Naive thymus-derived CD4-positive, alpha-beta T cell (primary cell): Measurements from ENCODE around the gene NTM. TPM values are rescaled to one million over a fixed set of nuclear protein-coding genes. Genes with fewer than 3 reads are reported as not detected.
"Not testable (repeated sequence)": the region's sequence is repeated elsewhere in the genome, so short reads cannot be mapped to it uniquely, and the experiment has no call there.

Source experiments
- ATAC-seq: fragments of 150-1000 bp; cut with Tn5 transposase; 2 replicates; pipeline ENCODE4 v1.10.0; 2021; ENCODE audit warnings: mild to moderate bottlenecking, moderate library complexity
- CTCF ChIA-PET: fragments of 350-600 bp; sonication (Branson Sonifier 250); formaldehyde crosslinking; loops from one replicate; lab custom pipeline; 2021; ENCODE audit warnings: antibody characterized with exemption; lab: Charles Lee
- POLR2A ChIA-PET: fragments of 350-600 bp; sonication (Branson Sonifier 250); formaldehyde crosslinking; loops from one replicate; lab custom pipeline; 2021; ENCODE audit warnings: antibody characterized with exemption, inconsistent platforms; lab: Charles Lee
- DNase-seq, 9 donors: peaks; one replicate each; pipeline versions ENCODE4 v3.0.0 to v3.0.0-alpha.2; 2020 to 2022; ENCODE audit warnings: mixed read lengths in 1 of 9
- H3K27ac ChIP-seq: one replicate; pipeline ENCODE4 v1.7.0; 2013; ENCODE audit warnings: mild to moderate bottlenecking, low read depth, low read length, moderate library complexity
- H3K27me3 ChIP-seq, 2 donors: one replicate each; pipeline ENCODE4 v1.7.0; 2013; ENCODE audit warnings: low read length in 2 of 2, mild to moderate bottlenecking in 2 of 2, moderate library complexity in 2 of 2; ENCODE audit not compliant: control insufficient read depth in 2 of 2, insufficient read depth in 2 of 2
- H3K36me3 ChIP-seq, 3 experiments: 1 replicate in 2 of 3; 2 replicates in 1 of 3; pipeline ENCODE4 v1.7.0; 2013; ENCODE audit warnings: low read length in 3 of 3, mild to moderate bottlenecking in 3 of 3, moderate library complexity in 1 of 3; ENCODE audit not compliant: insufficient read depth in 3 of 3, control insufficient read depth in 2 of 3
- H3K4me1 ChIP-seq, 2 donors: one replicate each; pipeline ENCODE4 v1.7.0; 2013; ENCODE audit warnings: low read length in 2 of 2, mild to moderate bottlenecking in 2 of 2, moderate library complexity in 1 of 2; ENCODE audit not compliant: control insufficient read depth in 2 of 2, insufficient read depth in 2 of 2
- H3K4me3 ChIP-seq: 2 replicates; pipeline ENCODE4 v1.7.0; 2013; ENCODE audit warnings: mild to moderate bottlenecking, low read length
- H3K9me3 ChIP-seq, 3 experiments: 1 replicate in 2 of 3; 2 replicates in 1 of 3; pipeline ENCODE4 v1.7.0; 2013; ENCODE audit warnings: low read length in 3 of 3; ENCODE audit not compliant: control insufficient read depth in 2 of 3
- H3K27ac Mint-ChIP-seq, 9 donors: one replicate each; pipeline ENCODE4 v1.8.0; 2020 to 2022; ENCODE audit warnings: mixed read lengths in 9 of 9, mild to moderate bottlenecking in 8 of 9, moderate library complexity in 5 of 9, inconsistent platforms in 2 of 9
- H3K27me3 Mint-ChIP-seq, 5 donors: one replicate each; pipeline ENCODE4 v1.8.0; 2021 to 2022; ENCODE audit warnings: mixed read lengths in 5 of 5, mild to moderate bottlenecking in 1 of 5
- H3K36me3 Mint-ChIP-seq, 5 donors: one replicate each; pipeline ENCODE4 v1.8.0; 2020 to 2022; ENCODE audit warnings: mixed read lengths in 5 of 5, mild to moderate bottlenecking in 3 of 5, inconsistent platforms in 1 of 5
- H3K4me1 Mint-ChIP-seq, 7 donors: one replicate each; pipeline ENCODE4 v1.8.0; 2020 to 2022; ENCODE audit warnings: mixed read lengths in 7 of 7, mild to moderate bottlenecking in 3 of 7, inconsistent platforms in 1 of 7
- H3K4me3 Mint-ChIP-seq, 10 donors: one replicate each; pipeline ENCODE4 v1.8.0; 2020 to 2022; ENCODE audit warnings: mild to moderate bottlenecking in 10 of 10, mixed read lengths in 10 of 10, moderate library complexity in 6 of 10, inconsistent platforms in 2 of 10
- H3K9me3 Mint-ChIP-seq, 11 donors: one replicate each; pipeline ENCODE4 v1.8.0; 2020 to 2022; ENCODE audit warnings: mixed read lengths in 11 of 11, mild to moderate bottlenecking in 4 of 11, inconsistent platforms in 1 of 11, moderate library complexity in 1 of 11
- intact Hi-C, 2 donors: fragments of 100-400 bp; cut with micrococcal nuclease; formaldehyde crosslinking; loops; one replicate each; pipeline ENCODE4 v1.15.1; 2023
- polyA plus RNA-seq, 2 donors: library from polyadenylated mRNA; unstranded; fragments of 300-500 nt; fragmentation: Illumina TruSeq; gene quantifications; one replicate each; pipeline ENCODE4 v1.2.3, GENCODE V29; 2021
- total RNA-seq, 6 experiments: library from RNA in 5 of 6; stranded (reverse) in 5 of 6; gene quantifications; 1 replicate in 5 of 6; 2 replicates in 1 of 6; pipeline ENCODE4 v1.2.3 and lab custom pipeline; 2021 to 2026

The NTM gene
- total and polyA plus RNA-seq, 7 experiments from 2014 or later = not detected

- ATAC-seq = no peak
- no peaks in the 10 kb centered on the region for H3K36me3 ChIP-seq
- Mint-ChIP-seq H3K9me3 (peaks cover 0 to 2% (median 0%) of the 10 kb centered on the region in 11 donors), H3K4me3 (no peak overlapping the region), H3K27ac (no peak overlapping the region), H3K27me3 (peaks cover 0 to 21% (median 10%) of the 10 kb centered on the region in 5 donors), H3K36me3 (no peaks in the 10 kb centered on the region), H3K4me1 (no peaks in the 10 kb centered on the region)
- ChIA-PET POLR2A (no interaction called here), CTCF (no interaction called here)
- intact Hi-C loops = no loop called here
- no peak for DNase-seq
- H3K4me1 ChIP-seq = no peaks in the 10 kb centered on the region
- H3K27ac ChIP-seq = no peak overlapping the region
- H3K9me3 ChIP-seq = no peaks in the 10 kb centered on the region
- H3K4me3 ChIP-seq = no peak overlapping the region
- no peaks in the 10 kb centered on the region for H3K27me3 ChIP-seq
Observed at GRCh38 chr11:131678658-131679340, 308.4 kb downstream of the NTM start.

- ATAC-seq = peak; percentile 31
- H3K36me3 Mint-ChIP-seq, H3K27ac Mint-ChIP-seq, H3K4me1 Mint-ChIP-seq, H3K27me3 ChIP-seq, H3K4me3 Mint-ChIP-seq, CTCF ChIA-PET, DNase-seq, intact Hi-C loops, H3K36me3 ChIP-seq, H3K9me3 ChIP-seq, H3K4me3 ChIP-seq, POLR2A ChIA-PET, H3K9me3 Mint-ChIP-seq, H3K27ac ChIP-seq, H3K4me1 ChIP-seq: not testable (repeated sequence)
- H3K27me3 Mint-ChIP-seq = peaks cover 0 to 32% (median 14%) of the 10 kb centered on the region in 5 donors
Observed at GRCh38 chr11:131680448-131680847, 310.0 kb downstream of the NTM start.

- Mint-ChIP-seq H3K36me3 (no peaks in the 10 kb centered on the region), H3K4me1 (no peaks in the 10 kb centered on the region), H3K9me3 (peaks cover 0 to 2% (median 0%) of the 10 kb centered on the region in 11 donors), H3K27ac (no peak overlapping the region), H3K27me3 (peaks cover 0 to 29% (median 22%) of the 10 kb centered on the region in 5 donors), H3K4me3 (no peak overlapping the region)
- Histone ChIP-seq H3K27me3 (no peaks in the 10 kb centered on the region), H3K4me3 (no peak overlapping the region), H3K9me3 (no peaks in the 10 kb centered on the region), H3K27ac (no peak overlapping the region), H3K36me3 (no peaks in the 10 kb centered on the region), H3K4me1 (no peaks in the 10 kb centered on the region)
- intact Hi-C loops = no loop called here
- no peak for ATAC-seq
- no peak for DNase-seq
- POLR2A ChIA-PET = no interaction called here
- CTCF ChIA-PET = no interaction called here
Observed at GRCh38 chr11:131681920-131682319, 311.5 kb downstream of the NTM start.

- Histone ChIP-seq H3K36me3 (no peaks in the 10 kb centered on the region), H3K4me1 (no peaks in the 10 kb centered on the region), H3K9me3 (no peaks in the 10 kb centered on the region), H3K4me3 (no peak overlapping the region), H3K27ac (no peak overlapping the region), H3K27me3 (no peaks in the 10 kb centered on the region)
- ChIA-PET CTCF (no interaction called here), POLR2A (no interaction called here)
- no peaks in the 10 kb centered on the region for H3K4me1 Mint-ChIP-seq
- no peak for DNase-seq
- intact Hi-C loops = no loop called here
- ATAC-seq = no peak
- peaks cover 0 to 23% (median 22%) of the 10 kb centered on the region in 5 donors for H3K27me3 Mint-ChIP-seq
- H3K36me3 Mint-ChIP-seq = no peaks in the 10 kb centered on the region
- no peak overlapping the region for H3K27ac Mint-ChIP-seq
- H3K4me3 Mint-ChIP-seq = no peak overlapping the region
- peaks cover 0 to 2% (median 0%) of the 10 kb centered on the region in 11 donors for H3K9me3 Mint-ChIP-seq
Observed at GRCh38 chr11:131682373-131683015, 312.1 kb downstream of the NTM start.

- POLR2A ChIA-PET = no interaction called here
- H3K27me3 ChIP-seq = no peaks in the 10 kb centered on the region
- no peaks in the 10 kb centered on the region for H3K4me1 ChIP-seq
- ATAC-seq (no peak), DNase-seq (no peak)
- H3K36me3 ChIP-seq = no peaks in the 10 kb centered on the region
- no peak overlapping the region for H3K27ac ChIP-seq
- Mint-ChIP-seq H3K4me1 (no peaks in the 10 kb centered on the region), H3K4me3 (no peak overlapping the region), H3K9me3 (peaks cover 0 to 2% (median 0%) of the 10 kb centered on the region in 11 donors), H3K27ac (no peak overlapping the region), H3K27me3 (peaks cover 0 to 23% (median 22%) of the 10 kb centered on the region in 5 donors), H3K36me3 (no peaks in the 10 kb centered on the region)
- intact Hi-C loops = no loop called here
- no peaks in the 10 kb centered on the region for H3K9me3 ChIP-seq
- no peak overlapping the region for H3K4me3 ChIP-seq
- CTCF ChIA-PET = no interaction called here
Observed at GRCh38 chr11:131683131-131683530, 312.7 kb downstream of the NTM start.

GRCh38 chr11:131683666-131684065 lies 313.3 kb downstream of the NTM start:
- POLR2A ChIA-PET = no interaction called here
- no peak for DNase-seq
- H3K27me3 ChIP-seq = no peaks in the 10 kb centered on the region
- H3K9me3 ChIP-seq = no peaks in the 10 kb centered on the region
- Mint-ChIP-seq H3K4me3 (no peak overlapping the region), H3K36me3 (no peaks in the 10 kb centered on the region), H3K4me1 (no peaks in the 10 kb centered on the region), H3K27me3 (peaks cover 0 to 23% (median 20%) of the 10 kb centered on the region in 5 donors), H3K9me3 (peaks cover 0 to 2% (median 0%) of the 10 kb centered on the region in 11 donors), H3K27ac (no peak overlapping the region)
- H3K27ac ChIP-seq = no peak overlapping the region
- no peak overlapping the region for H3K4me3 ChIP-seq
- no peaks in the 10 kb centered on the region for H3K36me3 ChIP-seq
- no peaks in the 10 kb centered on the region for H3K4me1 ChIP-seq
- ATAC-seq = no peak
- intact Hi-C loops = no loop called here
- CTCF ChIA-PET = no interaction called here
